ENCODE measurements around the gene IRAK2. TPM values are rescaled to one million over a fixed set of nuclear protein-coding genes. Genes with fewer than 3 reads are reported as not detected.

The IRAK2 gene, protein sequence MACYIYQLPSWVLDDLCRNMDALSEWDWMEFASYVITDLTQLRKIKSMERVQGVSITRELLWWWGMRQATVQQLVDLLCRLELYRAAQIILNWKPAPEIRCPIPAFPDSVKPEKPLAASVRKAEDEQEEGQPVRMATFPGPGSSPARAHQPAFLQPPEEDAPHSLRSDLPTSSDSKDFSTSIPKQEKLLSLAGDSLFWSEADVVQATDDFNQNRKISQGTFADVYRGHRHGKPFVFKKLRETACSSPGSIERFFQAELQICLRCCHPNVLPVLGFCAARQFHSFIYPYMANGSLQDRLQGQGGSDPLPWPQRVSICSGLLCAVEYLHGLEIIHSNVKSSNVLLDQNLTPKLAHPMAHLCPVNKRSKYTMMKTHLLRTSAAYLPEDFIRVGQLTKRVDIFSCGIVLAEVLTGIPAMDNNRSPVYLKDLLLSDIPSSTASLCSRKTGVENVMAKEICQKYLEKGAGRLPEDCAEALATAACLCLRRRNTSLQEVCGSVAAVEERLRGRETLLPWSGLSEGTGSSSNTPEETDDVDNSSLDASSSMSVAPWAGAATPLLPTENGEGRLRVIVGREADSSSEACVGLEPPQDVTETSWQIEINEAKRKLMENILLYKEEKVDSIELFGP
- total RNA-seq (10.0 and 11.1 TPM in 2 replicates), polyA plus RNA-seq (7.3 and 7.9 TPM in 2 replicates), polyA minus RNA-seq (7.6 and 7.7 TPM in 2 replicates), Bru-seq, nascent RNA (percentile 58 among the genes with signal in this experiment), BruChase-seq, experiment 1, labeled RNA remaining after a 6-hour chase (percentile 71 among the genes with signal in this experiment), BruChase-seq, experiment 2, labeled RNA remaining after a 2-hour chase (percentile 63 among the genes with signal in this experiment)
- polyA plus RNA-seq (2011; cell fraction: cytosol; rRNA removed): 7.8 TPM in 2 replicates
- polyA plus RNA-seq (2011; cell fraction: nucleus; rRNA removed): 6.7 and 7.3 TPM in 2 replicates
- polyA plus RNA-seq (2012): 6.2 and 7.9 TPM in 2 replicates
- 7.8 TPM for polyA minus RNA-seq (2011; cell fraction: cytosol; rRNA and poly(A)+ RNA removed)
- 5.3 and 5.7 TPM in 2 replicates for polyA minus RNA-seq (2011; cell fraction: nucleus; rRNA and poly(A)+ RNA removed)
- long read RNA-seq, transcript IRAK2-201 (13 exons, 3,483 nt): major isoform, 12 of 23 reads
- long read RNA-seq, partial matches to known transcripts: 6 of 23 reads
- long read RNA-seq, other reads (novel, unspliced or antisense): 5 of 23 reads

DNA sequence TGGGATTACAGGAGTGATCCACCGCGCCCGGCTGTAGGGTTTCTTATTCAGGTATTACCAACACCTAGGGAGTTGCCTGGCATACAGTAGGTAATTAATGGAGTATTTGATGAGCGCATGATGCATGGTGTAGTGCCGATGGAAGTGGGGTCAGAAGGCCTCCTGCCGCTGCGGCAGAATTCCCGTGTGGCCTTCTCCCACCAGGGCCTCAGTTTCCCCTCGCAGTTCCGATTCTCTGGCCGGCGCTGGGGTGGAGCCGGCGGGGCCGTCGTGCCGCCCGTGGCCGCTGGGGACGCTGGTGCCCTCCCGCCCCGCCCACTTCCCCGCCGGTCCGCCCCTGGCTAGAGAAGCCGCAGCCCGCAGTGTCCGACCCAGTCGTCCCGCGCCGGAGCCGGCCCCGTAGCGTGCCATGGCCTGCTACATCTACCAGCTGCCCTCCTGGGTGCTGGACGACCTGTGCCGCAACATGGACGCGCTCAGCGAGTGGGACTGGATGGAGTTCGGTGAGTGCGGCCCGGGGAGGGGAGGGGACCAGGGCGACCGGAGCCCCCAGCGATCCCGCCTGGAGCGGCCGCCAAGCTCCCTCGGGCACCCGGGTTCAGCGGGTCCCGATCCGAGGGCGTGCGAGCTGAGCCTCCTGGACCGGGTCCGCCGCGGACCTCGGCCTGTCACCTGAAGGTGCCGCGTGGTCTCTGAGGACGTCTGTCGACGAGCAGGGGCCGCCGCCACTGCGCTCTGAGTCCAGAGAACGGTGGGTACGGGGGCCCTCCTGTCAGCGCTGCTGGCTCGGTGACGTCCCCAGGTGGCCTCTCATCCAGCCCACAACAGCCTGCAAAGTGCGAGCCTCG, at the start of gene IRAK2:
Gene IRAK2, plus strand, starts transcription at position 374 of the 848 bp plus-strand sequence. Its CDS starts 36 bp downstream, at position 410.
- Histone ChIP-seq H3K9me3 (replicated peaks; ENCODE audit: control insufficient read depth, insufficient read depth, low read length) (no peaks in the 10 kb centered on the region), H3K36me3 (ENCODE audit: control insufficient read depth in 2 of 2, extremely low read depth in 1 of 2, insufficient read depth in 2 of 2, low read length in 2 of 2) (no peaks in the 10 kb centered on the region), H4K20me1 (replicated peaks; ENCODE audit: control insufficient read depth, extremely low read depth, insufficient read depth, low read length) (no peaks in the 10 kb centered on the region), H3K79me2 (ENCODE audit: control insufficient read depth, insufficient read depth, low read length) (no peaks in the 10 kb centered on the region), H3K27me3 (ENCODE audit: control insufficient read depth in 2 of 2, insufficient read depth in 2 of 2, low read length in 2 of 2) (no peaks in the 10 kb centered on the region), H3K4me1 (ENCODE audit: control insufficient read depth, extremely low read depth, insufficient read depth, low read length) (peaks cover 2% of the 10 kb centered on the region), H2AFZ (ENCODE audit: low read depth, low read length) (peak within 1 kb of the TSS; percentile 96), H3K9ac (replicated peaks; ENCODE audit: extremely low read depth, insufficient read depth, low read length) (peak within 1 kb of the TSS; percentile 85), H3K9me1 (replicated peaks; ENCODE audit: control insufficient read depth, extremely low read depth, insufficient read depth, low read length) (no peaks in the 10 kb centered on the region), H3K4me2 (ENCODE audit: insufficient read depth, low read length) (peak within 1 kb of the TSS; percentile 62), H3K4me3 (replicated peaks in 1 of 3; ENCODE audit: insufficient read depth in 1 of 3, low read depth in 1 of 3, low read length in 3 of 3) (peak within 1 kb of the TSS; percentile 63 to 79 (median 78)), H3K27ac (ENCODE audit: insufficient read depth, low read depth, low read length) (peak within 1 kb of the TSS; percentile 42)
- dilution Hi-C loops (cut with MboI; ENCODE audit: extremely low pct_ligation_motif_present, low sequenced_read_pairs): no loop called here
- intact Hi-C loops (cut with micrococcal nuclease): loop anchor here (1.0 to 2.0 kb wide), 4 partner anchors 25 to 61 kb away; no protein-coding TSS in a partner anchor
- no peak for TF ChIP-seq MYC (IDR thresholded peaks at IDR 0.05; ENCODE audit: low read depth, low read length)
- TF ChIP-seq, protein P1, sequence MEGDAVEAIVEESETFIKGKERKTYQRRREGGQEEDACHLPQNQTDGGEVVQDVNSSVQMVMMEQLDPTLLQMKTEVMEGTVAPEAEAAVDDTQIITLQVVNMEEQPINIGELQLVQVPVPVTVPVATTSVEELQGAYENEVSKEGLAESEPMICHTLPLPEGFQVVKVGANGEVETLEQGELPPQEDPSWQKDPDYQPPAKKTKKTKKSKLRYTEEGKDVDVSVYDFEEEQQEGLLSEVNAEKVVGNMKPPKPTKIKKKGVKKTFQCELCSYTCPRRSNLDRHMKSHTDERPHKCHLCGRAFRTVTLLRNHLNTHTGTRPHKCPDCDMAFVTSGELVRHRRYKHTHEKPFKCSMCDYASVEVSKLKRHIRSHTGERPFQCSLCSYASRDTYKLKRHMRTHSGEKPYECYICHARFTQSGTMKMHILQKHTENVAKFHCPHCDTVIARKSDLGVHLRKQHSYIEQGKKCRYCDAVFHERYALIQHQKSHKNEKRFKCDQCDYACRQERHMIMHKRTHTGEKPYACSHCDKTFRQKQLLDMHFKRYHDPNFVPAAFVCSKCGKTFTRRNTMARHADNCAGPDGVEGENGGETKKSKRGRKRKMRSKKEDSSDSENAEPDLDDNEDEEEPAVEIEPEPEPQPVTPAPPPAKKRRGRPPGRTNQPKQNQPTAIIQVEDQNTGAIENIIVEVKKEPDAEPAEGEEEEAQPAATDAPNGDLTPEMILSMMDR (IDR thresholded peaks at IDR 0.05; ENCODE audit: extremely low read depth in 1 of 2, insufficient read depth in 1 of 2, low read depth in 1 of 2, low read length in 2 of 2): peak; percentile 40 to 79
- TF ChIP-seq, protein P2, sequence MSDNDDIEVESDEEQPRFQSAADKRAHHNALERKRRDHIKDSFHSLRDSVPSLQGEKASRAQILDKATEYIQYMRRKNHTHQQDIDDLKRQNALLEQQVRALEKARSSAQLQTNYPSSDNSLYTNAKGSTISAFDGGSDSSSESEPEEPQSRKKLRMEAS (IDR thresholded peaks at IDR 0.05; ENCODE audit: insufficient read depth, insufficient read length): no peak
- peak; percentile 75 for TF ChIP-seq POLR2A (IDR thresholded peaks at IDR 0.05; ENCODE audit: low read depth, low read length)
- TF ChIP-seq POLR2AphosphoS5 (IDR thresholded peaks at IDR 0.05; ENCODE audit: insufficient read depth, low read depth, low read length): peak; percentile 60
- peak; percentile 72 for FAIRE-seq
- CTCF ChIA-PET: interaction anchor here (0.7 to 2.2 kb wide), 9 partner anchors 9 to 50 kb away, joined by 3 to 11 read pairs (median 4); no protein-coding TSS in a partner anchor
- no TSS peak for BruUV-seq (replicated peaks)
- POLR2A ChIA-PET: interaction anchor here (0.7 to 1.0 kb wide), 2 partner anchors 21 to 83 kb away, joined by 3 read pairs; partner anchors contain the start of gene TATDN2
- DNase-seq (ENCODE audit: low read depth, low spot score): peak; percentile 66
